ENCODE measurements around the gene MBOAT7.
"Not testable (repeated sequence)": the region's sequence is repeated elsewhere in the genome, so short reads cannot be mapped to it uniquely, and the experiment has no call there.

Gene MBOAT7

DNA sequence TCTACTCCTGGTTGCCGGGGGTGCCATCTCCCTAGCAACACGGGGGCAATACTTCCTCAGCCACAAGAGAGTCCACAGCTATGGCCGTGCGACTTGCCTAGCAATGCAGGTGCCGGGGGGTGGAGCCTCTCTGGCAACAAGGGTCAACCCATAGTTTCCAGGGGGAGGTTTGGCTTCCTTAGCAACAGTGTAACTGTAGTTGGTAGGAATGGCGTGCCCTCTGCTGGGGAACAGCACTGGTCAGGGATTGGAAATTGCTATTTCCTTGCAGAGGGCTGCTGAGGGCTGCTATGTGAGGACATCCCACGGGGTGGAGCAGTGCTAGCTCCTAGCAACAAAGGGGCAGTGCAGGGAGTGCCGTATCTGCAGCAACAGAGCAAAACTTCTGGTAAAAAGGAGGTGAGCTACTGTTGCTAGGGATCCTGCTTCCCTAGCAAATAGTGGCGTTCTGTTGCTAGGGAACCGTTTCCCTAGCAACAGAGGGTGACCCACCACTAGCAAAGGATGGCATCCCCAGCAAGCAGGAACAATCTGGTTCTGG is 9.4 kb downstream of the MBOAT7 start:
- DNase-seq (ENCODE audit: low read depth in 2 of 2): peak; percentile 61 to 86
- H3K4me3 ChIP-seq (replicated peaks in 1 of 2; ENCODE audit: low read depth in 2 of 2, low read length in 2 of 2): no peak overlapping the region
- peak; percentile 44 for TF ChIP-seq CTCF (IDR thresholded peaks at IDR 0.05; ENCODE audit: low read depth, low read length)

DNA sequence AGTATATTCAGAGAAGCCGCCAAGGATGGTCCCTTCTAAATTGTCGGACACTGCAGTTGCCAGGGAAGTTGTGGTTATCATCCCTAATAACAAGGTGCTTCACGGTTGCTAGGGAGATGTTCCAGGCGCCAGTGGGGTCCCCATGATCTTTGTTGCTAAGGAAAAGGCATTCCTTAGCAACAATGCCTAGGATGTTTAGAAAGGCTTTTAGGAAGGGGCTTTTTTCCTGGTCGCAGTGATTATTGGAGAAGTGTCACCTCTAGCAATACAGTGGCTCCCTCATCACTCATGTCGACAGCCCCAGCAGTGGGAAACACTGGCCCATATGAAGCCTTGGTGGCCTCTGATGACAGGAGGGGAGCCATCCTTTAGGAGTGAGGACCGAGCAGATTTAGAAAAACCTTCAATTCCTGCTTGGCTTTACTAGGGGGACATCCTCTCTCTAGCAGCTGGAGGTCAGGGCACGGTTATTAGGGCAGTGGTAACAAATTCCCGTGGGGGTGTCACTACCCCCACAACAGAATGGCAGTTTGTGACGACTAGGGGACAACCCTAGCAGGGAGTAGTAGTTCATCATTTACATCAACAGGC is 10.0 kb downstream of the MBOAT7 start:
- no peak overlapping the region for H3K4me3 ChIP-seq (replicated peaks in 1 of 2; ENCODE audit: low read depth in 2 of 2, low read length in 2 of 2)
- no peak for DNase-seq (ENCODE audit: low read depth in 2 of 2)
- no peak for TF ChIP-seq CTCF (IDR thresholded peaks at IDR 0.05; ENCODE audit: low read depth, low read length)

- H3K4me3 ChIP-seq (replicated peaks in 1 of 2; ENCODE audit: low read depth in 2 of 2, low read length in 2 of 2): no peak overlapping the region
- DNase-seq (ENCODE audit: low read depth in 2 of 2): no peak
- no peak for TF ChIP-seq CTCF (IDR thresholded peaks at IDR 0.05; ENCODE audit: low read depth, low read length)
Measured at GRCh38 chr19:54178581-54179261, 10.7 kb downstream of the MBOAT7 start.

DNA sequence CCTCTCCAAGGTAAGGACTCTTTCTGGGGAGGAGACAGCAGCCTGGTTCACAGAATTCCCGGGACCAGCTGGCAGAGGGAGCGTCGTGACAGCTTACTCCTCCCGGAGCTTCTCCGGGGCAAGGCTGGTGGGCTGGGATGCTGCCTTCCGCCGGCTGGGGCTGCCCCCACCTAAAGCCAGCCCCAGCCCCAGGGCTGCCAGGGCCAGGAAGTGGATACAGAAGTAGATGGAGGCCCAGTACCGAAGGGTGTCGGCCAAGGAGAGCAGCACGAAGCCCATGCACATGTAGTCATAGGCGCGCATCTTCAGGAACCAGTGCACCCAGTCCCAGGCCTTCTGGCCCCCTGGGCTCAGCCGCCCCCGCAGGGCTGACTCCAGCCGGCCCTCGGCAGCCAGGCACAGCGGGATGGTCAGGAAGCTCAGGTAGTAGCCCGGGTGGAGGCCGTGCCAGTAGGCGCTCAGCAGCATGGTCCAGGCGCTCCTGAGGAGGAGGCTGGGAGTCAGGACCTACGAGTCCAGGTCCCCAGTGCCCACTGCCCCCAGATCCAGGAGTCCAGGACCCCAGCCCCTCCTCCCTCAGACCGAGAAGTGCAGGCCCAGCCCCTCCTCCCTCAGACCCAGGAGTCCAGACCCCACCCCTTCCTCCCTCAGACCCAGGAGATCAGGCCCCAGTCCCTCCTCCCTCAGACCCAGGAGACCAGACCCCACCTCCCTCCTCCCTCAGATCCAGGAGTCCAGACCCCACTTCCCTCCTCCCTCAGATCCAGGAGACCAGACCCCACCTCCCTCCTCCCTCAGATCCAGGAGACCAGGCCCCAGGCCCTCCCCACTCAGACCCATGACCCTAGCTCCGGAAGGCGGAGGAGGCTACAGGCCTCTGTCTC is 15.2 kb downstream of the MBOAT7 start:
- DNase-seq (ENCODE audit: low read depth in 2 of 2): no peak
- no peak overlapping the region for H3K4me3 ChIP-seq (replicated peaks in 1 of 2; ENCODE audit: low read depth in 2 of 2, low read length in 2 of 2)
- TF ChIP-seq CTCF (IDR thresholded peaks at IDR 0.05; ENCODE audit: low read depth, low read length): no peak

DNA sequence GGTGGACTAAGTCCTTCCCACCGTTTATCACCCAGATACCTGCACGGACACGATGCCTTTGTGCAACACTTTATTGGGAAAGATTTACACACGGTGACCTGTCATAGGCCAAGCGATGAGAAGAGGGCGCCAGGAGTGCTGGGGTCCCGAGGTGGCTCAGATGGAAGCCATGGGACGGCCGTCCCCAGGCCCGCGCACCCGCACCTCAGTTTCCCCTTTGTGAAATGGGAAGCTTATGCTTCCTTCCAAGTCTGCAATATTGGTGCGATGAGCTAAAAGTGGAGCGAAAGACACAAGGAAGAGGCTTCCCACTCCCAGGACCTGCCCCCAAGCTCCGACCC is 16.1 kb downstream of the MBOAT7 start:
- H3K4me3 ChIP-seq (replicated peaks in 1 of 2; ENCODE audit: low read depth in 2 of 2, low read length in 2 of 2): no peak overlapping the region
- TF ChIP-seq CTCF (IDR thresholded peaks at IDR 0.05; ENCODE audit: low read depth, low read length): no peak
- no peak for DNase-seq (ENCODE audit: low read depth in 2 of 2)

DNA sequence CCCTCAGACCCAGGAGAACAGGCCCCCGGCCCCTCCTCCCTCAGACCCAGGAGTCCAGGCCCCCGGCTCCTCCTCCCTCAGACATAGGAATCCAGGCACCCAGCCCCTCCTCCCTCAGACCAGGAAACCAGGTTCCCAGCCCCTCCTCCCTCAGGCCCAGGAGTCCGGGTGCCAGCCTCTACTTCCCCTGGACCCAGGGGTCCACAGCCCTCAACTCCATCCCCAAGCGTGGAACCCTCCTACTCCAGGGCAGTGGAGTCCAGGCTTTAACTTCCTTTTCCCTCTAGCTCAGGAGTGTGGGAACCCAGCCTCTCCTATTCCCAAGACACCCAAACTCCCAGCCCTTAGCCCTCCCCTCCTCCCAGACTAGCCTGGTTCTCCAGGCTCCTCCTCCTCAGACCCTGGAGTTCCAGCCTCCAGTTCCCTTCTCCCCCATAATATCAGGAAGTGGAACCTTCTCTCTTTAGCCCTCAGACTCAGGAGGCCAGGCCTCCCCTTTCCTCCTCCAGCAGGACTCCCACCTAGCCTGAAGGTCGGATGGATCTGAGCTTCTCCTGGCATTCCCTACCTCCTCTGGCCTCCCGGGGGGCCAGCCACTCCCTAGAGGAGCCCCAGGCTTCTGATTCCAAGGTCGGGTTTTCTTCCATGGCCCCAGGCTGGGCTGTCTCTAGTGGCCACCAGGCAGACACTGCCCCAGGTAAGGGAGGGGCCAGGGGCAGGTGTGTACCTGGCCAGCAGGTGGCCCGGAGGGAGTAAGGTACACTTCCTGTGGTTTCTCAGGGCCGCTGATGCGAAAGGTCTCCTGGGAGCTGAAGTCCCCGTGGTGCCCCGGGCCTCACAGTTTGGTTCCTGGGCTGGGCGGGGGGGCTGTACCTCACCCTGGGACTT is 16.7 kb downstream of the MBOAT7 start, which contains the start of gene TMC4:
Gene TMC4 (minus strand): TSS at position 690 of the 888 bp plus-strand sequence. CDS start 43 bp downstream, at position 647.
- no peak within 1 kb of the TSS for H3K4me3 ChIP-seq (replicated peaks in 1 of 2; ENCODE audit: low read depth in 2 of 2, low read length in 2 of 2)
- DNase-seq (ENCODE audit: low read depth in 2 of 2): peak in 1 of 2 donors; percentile 63
- TF ChIP-seq CTCF (IDR thresholded peaks at IDR 0.05; ENCODE audit: low read depth, low read length): no peak

DNA sequence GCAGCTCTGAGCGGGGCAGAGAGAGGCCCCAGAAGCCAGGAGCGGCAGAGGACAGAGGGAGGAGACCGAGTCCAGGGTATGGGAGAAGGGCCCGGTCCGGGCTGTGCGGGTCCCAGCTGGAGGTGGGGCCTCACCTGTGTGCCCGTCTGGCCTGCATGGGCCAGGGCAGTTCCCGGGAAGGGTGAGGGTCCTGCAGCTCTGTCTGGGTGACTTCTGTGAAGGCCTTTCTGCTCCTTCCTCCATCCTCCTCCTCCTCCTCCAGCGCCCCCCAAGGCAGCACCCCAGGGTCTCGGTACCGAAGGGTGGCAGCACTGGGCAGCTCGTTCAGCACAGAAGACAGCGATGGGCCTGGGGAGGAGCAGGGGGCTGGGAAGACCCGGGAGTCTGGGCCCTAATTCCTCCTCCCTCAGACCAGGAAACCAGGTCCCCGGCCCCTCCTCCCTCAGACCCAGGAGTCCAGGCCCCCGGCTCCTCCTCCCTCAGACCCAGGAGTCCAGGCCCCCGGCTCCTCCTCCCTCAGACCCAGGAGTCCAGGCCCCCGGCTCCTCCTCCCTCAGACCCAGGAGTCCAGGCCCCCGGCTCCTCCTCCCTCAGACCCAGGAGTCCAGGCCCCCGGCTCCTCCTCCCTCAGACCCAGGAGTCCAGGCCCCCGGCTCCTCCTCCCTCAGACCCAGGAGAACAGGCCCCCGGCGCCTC is 17.5 kb downstream of the MBOAT7 start:
- not testable (repeated sequence) for DNase-seq (ENCODE audit: low read depth in 2 of 2)

More for the DNA sequence above, 17.5 kb downstream of the MBOAT7 start:
- H3K4me3 ChIP-seq (replicated peaks in 1 of 2; ENCODE audit: low read depth in 2 of 2, low read length in 2 of 2): not testable (repeated sequence)

Measured in cardiac fibroblast (primary cell).